ENCODE results near the gene EFR3B.
A peak's percentile ranks its signal among the peaks of the same experiment; 100 is the strongest.

The EFR3B gene

GRCh38 chr2:25074826-25075225, 33.0 kb downstream of the EFR3B start:
- no peak for DNase-seq

GRCh38 chr2:25076749-25077148, 34.9 kb downstream of the EFR3B start:
- DNase-seq: no peak

- DNase-seq: no peak
Observed at GRCh38 chr2:25077789-25078169, 35.9 kb downstream of the EFR3B start.

- no peak for DNase-seq
Observed at GRCh38 chr2:25078170-25079049, 36.5 kb downstream of the EFR3B start.

GRCh38 chr2:25079050-25079635, 37.3 kb downstream of the EFR3B start:
- no peak for DNase-seq

- DNase-seq: no peak
Observed at GRCh38 chr2:25081237-25081790, 39.4 kb downstream of the EFR3B start.

- no peak for DNase-seq
Observed at GRCh38 chr2:25082002-25082622, 40.2 kb downstream of the EFR3B start.

GRCh38 chr2:25085761-25086560, 44.1 kb downstream of the EFR3B start:
- no peak for DNase-seq

- no peak for DNase-seq
Observed at GRCh38 chr2:25088817-25089516, 47.1 kb downstream of the EFR3B start.

- no peak for DNase-seq
Observed at GRCh38 chr2:25089605-25090315, 47.9 kb downstream of the EFR3B start.

- DNase-seq: no peak
Observed at GRCh38 chr2:25090801-25091200, 48.9 kb downstream of the EFR3B start.

GRCh38 chr2:25091265-25091664, 49.4 kb downstream of the EFR3B start:
- DNase-seq: no peak

- DNase-seq: no peak
Observed at GRCh38 chr2:25098056-25098455, 56.2 kb downstream of the EFR3B start.

GRCh38 chr2:25098670-25099486, 57.0 kb downstream of the EFR3B start:
- DNase-seq: no peak

- DNase-seq: peak; percentile 29 to 51
Observed at GRCh38 chr2:25102352-25102751, 60.5 kb downstream of the EFR3B start.

GRCh38 chr2:25103287-25103871, 61.5 kb downstream of the EFR3B start:
- no peak for DNase-seq

- DNase-seq: no peak
Observed at GRCh38 chr2:25104736-25105135, 62.9 kb downstream of the EFR3B start.

- DNase-seq: no peak
Observed at GRCh38 chr2:25105336-25106085, 63.6 kb downstream of the EFR3B start.

GRCh38 chr2:25109822-25110221, 67.9 kb downstream of the EFR3B start:
- DNase-seq: no peak
